ENCODE data around the gene GFM1.

Gene GFM1

DNA sequence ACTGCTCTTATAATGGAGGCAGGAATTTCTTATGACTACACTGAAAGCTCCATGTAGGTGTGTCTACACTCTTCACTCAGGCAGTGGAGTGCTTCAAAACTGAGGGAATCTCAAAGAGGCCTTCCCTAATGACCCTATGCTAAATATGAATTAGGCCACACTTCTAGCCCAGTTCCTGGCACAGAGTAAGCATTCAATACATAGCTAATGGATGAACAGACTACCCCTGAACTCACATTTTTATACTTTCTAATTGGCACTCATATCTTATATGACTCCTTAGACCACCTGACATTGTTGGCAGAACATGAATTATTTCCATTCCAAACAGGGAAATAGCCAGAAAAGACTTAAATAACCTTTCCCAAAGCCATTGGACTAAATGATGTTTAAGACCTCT is 84.5 kb downstream of the GFM1 start:
- DNase-seq, result no peak

DNA sequence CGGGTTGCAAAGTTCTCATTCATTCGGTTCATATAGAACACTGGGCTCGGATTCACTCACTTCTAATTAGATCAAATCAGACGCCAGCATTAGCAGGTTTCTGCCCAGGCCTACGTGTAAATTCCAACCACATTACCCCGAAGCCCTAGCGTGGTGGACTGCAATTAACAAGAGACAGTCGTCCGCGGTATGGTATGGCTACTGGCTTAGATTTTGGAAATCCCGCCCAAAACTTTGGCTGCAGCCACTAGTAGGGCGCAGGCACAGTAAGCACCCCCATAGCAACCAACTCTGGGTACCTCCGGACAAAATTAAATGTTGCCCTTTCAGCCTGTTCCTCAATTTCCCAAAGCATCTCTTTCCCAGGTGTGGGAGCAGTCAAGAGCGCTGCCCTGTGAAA is 87.2 kb downstream of the GFM1 start:
- DNase-seq, result no peak

DNA sequence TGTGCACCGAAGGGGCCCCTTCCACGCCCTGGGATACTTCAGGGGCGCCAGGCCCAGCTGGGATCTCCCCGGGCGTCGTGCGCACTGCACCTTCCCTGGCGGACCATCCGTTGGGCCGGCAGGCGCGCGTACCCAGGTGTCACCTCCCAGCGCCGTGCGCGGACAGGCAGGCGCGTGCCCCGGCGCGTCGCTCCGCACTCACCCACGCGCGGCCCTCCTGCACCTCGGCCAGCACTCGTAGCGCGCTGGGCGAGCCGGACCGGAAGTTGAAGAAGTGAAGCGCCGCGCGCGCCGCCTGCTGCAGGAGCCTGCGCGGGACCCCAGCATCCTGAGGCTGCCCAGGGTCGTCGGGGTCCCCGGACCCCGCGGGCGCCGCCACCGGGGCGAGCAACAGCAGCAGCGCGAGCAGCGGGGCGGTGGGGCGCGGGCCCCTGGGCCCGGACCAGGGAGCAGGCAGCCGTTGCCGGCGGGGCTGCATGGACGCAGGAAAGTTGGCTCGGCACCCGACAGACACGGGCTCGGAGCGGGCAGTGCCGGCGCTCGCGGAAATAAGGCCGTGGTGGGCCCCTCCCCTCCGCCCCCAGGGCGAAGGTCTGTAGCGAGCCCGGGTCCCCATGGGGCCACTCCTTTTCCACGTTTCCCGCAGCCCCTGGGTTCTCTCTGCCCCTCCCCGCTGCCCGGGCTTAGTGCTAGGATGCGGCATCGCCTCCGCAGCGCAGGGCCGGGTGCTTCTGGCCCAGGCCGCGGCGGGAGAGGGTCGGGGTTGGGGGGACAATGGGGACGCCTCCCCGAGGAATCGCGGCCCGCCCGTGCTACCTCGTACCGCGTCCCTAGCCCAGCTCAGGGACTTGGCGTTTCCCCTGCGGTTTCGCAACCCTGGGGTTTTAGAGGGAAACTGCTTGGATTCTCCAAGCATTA is 87.9 kb downstream of the GFM1 start, which contains the start of gene RARRES1:
Gene RARRES1, minus strand, starts transcription at position 520 of the 918 bp plus-strand sequence. Its CDS starts 42 bp downstream, at position 478.
- DNase-seq, result peak; percentile 12 to 16

GRCh38 chr3:158732856-158733200 is 88.5 kb downstream of the GFM1 start:
- DNase-seq, result no peak

DNA sequence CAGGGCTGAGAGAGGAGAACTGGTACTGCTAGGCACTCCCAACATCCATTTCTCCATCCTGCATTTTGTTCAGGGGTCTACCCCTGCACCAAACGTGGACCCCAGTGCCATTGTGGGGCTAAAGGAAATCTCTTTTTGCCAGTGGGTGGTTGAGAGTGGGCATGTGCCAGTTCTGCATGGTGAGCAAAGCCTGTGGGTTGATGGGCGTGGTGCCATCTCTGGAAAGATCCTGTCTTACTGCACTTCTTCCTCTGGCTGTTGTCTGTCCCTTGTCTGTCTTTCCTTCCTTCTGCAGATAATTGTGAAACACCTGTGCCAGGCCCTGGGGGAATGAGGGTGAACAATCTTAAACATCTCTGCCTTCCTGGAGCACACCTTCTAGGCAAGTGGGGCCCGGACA is 89.3 kb downstream of the GFM1 start:
- DNase-seq, result no peak

DNA sequence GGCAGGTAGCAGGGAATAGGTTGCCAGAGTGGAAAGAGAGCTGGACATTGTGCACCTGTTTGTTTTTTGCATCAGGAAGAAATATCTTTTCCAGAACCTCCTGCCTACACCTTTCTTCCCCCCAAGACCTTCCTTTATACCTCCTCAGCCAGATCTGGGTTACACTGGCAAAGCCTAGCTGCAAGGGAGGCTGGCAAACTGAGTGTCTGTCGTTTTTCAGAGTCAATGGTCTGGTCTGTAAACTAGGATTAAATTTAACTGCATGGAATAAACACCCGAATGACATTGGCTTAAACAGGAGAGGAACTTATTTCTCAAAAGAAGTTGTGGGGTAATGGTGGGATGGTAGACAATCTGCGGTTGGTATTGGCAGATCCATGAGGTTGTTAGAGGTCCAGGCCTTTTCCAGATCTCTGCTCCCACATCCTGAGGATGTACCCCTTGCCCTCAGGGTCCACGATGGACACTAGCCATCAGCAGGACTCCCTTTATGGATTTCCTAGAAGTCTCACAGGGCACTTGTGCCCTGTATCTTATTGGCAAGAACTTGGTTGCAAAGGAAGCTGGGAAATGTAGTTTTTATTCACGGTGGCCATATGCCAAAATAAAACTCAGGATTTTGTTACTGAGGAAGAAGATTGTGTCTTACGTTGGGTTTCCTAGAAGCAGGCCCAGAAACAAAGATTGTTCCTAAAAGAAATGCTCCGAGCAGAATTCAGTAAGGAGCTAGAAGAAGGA is 91.1 kb downstream of the GFM1 start:
- DNase-seq, result no peak

DNA sequence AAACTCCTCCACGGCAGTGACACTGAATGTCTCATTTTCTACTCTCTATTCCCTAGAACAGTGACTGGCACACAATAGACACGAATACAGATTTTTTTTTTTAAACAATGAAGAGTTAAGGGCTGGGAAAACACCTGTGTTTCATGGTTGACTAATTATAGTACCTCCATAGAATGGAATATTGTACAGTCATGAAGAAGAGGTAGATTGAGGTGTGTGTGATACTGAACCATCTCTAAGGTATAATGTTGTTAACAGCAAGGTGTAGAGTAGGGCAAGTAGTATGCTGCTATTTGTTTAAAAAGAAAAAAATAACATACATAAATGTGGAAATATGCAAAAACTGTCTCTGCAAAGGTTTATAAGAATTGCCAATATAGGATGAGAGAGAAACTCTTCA is 93.1 kb downstream of the GFM1 start:
- DNase-seq, result no peak

DNA sequence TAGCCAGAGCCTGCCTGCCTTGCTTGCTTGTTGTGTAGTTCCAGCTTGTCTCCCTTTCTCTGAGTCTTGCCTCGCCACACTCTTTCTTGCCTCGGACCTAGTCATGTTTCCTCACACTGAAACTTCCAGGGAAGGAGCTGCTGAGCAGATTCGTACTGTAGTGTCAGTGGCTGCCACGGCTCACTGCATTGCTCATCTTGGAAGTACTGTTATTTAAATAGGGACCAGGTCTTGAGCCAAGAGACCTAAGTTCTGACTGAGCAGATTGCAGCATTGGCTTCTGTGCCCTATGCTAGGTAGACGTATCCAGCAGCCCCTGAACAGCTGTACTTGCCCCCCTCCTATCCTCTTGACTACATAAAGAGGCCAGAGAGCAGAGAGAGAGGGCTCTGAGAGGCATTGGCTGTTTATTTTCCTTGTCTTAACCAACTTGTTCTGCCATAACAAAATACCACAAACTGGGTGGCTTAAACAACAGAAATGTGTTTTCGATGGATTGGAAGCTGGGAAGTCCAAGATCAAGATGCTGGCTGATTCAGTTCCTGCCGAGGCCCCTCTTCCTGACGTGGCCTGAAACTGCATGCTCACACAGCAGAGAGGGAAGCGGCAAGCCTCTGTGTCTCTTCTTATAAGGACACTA is 93.8 kb downstream of the GFM1 start:
- DNase-seq, result no peak

DNA sequence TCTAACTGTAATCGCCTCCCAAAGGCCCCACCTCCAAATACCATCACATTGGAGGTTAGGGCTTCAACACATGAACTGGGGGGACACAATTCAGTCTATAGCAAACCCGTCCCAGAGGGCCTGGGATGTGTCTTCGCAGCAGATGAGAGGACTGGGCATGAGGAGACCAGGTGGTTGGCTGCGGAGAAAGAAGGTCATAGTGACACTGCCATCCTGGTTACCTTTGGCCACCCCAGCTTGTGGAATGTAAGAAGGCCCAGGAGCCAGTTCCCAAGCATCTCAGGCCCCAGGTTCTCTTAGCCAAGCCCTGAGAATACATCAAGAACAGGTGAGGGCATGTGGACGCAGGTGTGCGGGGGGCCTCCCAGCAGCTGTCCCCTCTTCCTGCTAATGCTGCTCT is 94.3 kb downstream of the GFM1 start:
- DNase-seq, result no peak

- DNase-seq, result no peak
Observed at GRCh38 chr3:158739078-158739477, 94.8 kb downstream of the GFM1 start.

DNA sequence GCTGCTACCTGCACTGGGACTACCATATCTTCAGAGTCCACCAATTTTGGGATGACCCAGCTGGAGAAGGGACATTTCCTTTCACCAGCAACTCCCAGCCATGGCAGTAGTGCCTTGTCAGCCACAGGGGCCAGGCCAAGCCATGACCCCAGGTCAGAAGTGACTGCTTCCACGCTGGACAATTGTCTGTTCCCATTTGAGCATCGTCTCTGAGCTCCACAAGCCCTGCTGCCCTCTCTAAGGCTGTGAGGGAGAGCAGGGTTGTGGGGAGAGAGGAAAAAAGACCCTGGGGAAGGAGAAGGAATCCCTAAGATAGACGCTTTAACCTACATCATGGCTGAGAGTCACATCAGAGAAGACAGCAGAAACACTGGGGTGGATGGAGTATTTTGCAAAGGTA is 95.3 kb downstream of the GFM1 start:
- no peak for DNase-seq
